Fibroblast of lung (primary cell): ENCODE measurements around the gene LIMK2.

Experiments used
- CTCF ChIP-seq, 2 donors: IDR thresholded peaks in 1 of 2; conservative IDR thresholded peaks in 1 of 2; 1 replicate in 1 of 2; 2 replicates in 1 of 2; pipeline ENCODE4 v1.5.1; 2011 to 2012; ENCODE audit warnings: low read length in 2 of 2, control low read depth in 1 of 2, inconsistent platforms in 1 of 2, low read depth in 1 of 2, mild to moderate bottlenecking in 1 of 2
- EZH2 ChIP-seq: IDR thresholded peaks from 2 replicates; pipeline ENCODE4 v1.5.1; 2012; ENCODE audit warnings: low read length, control low read depth, mild to moderate bottlenecking; ENCODE audit errors: missing control alignments

GRCh38 chr22:31259798-31260473, 47.8 kb downstream of the LIMK2 start:
- TF ChIP-seq CTCF (conservative IDR thresholded peaks at IDR 0.05 in 1 of 2, IDR thresholded peaks at IDR 0.05 in 1 of 2; ENCODE audit: low read depth in 1 of 2, low read length in 2 of 2), result no peak
- no peak for TF ChIP-seq EZH2
